Breast epithelium (tissue), 3 donors: ENCODE data around the gene CCR3.

Experiments used
- CTCF ChIP-seq, 3 donors: fragments of 450-650 bp; IDR thresholded peaks; one replicate each; pipeline ENCODE4 v1.5.1; 2016 to 2017; ENCODE audit warnings: antibody characterized with exemption in 3 of 3, mild to moderate bottlenecking in 3 of 3, moderate library complexity in 3 of 3
- POLR2A ChIP-seq: fragments of 450-650 bp; IDR thresholded peaks from one replicate; pipeline ENCODE4 v1.6.1; 2016; ENCODE audit warnings: antibody characterized with exemption, mild to moderate bottlenecking, moderate library complexity
- POLR2AphosphoS5 ChIP-seq, 3 donors: sonication (generic); formaldehyde crosslinking; IDR thresholded peaks; one replicate each; pipeline ENCODE4 v1.6.1; 2017; ENCODE audit warnings: antibody characterized with exemption in 3 of 3

GRCh38 chr3:46213201-46213600 lies 29.1 kb upstream of the CCR3 start:
- TF ChIP-seq CTCF (IDR thresholded peaks at IDR 0.05): no peak
- TF ChIP-seq POLR2AphosphoS5 (IDR thresholded peaks at IDR 0.05): no peak
- TF ChIP-seq POLR2A: no peak
